Activated naive CD8-positive, alpha-beta T cell treated with anti-CD3 and anti-CD28 coated beads, Interleukin-2, amount 10 ng/mL, durations not matched to agents 7 days and 5 days (primary cell): ENCODE results near the gene GK2. TPM values are rescaled to one million over a fixed set of nuclear protein-coding genes. Genes with fewer than 3 reads are reported as not detected.

Experiments
- ATAC-seq: fragments of 150-1000 bp; cut with Tn5 transposase; one replicate; pipeline ENCODE4 v1.10.0; 2021; ENCODE audit warnings: low read depth, moderate library complexity
- POLR2A ChIA-PET: fragments of 350-600 bp; sonication (Branson Sonifier 250); formaldehyde crosslinking; loops from one replicate; lab custom pipeline; 2021; ENCODE audit warnings: antibody characterized with exemption; lab: Charles Lee
- DNase-seq: peaks from one replicate; pipeline ENCODE4 v3.0.0; 2021
- H3K27ac Mint-ChIP-seq: one replicate; pipeline ENCODE4 v1.8.0; 2022; ENCODE audit warnings: mild to moderate bottlenecking, mixed read lengths
- H3K27me3 Mint-ChIP-seq: one replicate; pipeline ENCODE4 v1.8.0; 2022; ENCODE audit warnings: mild to moderate bottlenecking, moderate library complexity, mixed read lengths
- H3K36me3 Mint-ChIP-seq: one replicate; pipeline ENCODE4 v1.8.0; 2021; ENCODE audit warnings: mild to moderate bottlenecking, mixed read lengths
- H3K4me1 Mint-ChIP-seq: one replicate; pipeline ENCODE4 v1.8.0; 2021; ENCODE audit warnings: mixed read lengths
- H3K4me3 Mint-ChIP-seq: one replicate; pipeline ENCODE4 v1.8.0; 2022; ENCODE audit warnings: mild to moderate bottlenecking, moderate library complexity, mixed read lengths
- H3K9me3 Mint-ChIP-seq: one replicate; pipeline ENCODE4 v1.8.0; 2021; ENCODE audit warnings: mixed read lengths
- total RNA-seq, 2 experiments: library from RNA; stranded (reverse); gene quantifications; one replicate each; pipeline ENCODE4 v1.2.3, GENCODE V29; 2021

The GK2 gene
- total RNA-seq, 2 experiments from 2014 or later: not detected

GRCh38 chr4:79364061-79364460 is 44.0 kb downstream of the GK2 start:
- POLR2A ChIA-PET: no interaction called here
- Mint-ChIP-seq H3K4me1 (no peaks in the 10 kb centered on the region), H3K4me3 (no peak overlapping the region), H3K27ac (no peak overlapping the region), H3K36me3 (no peaks in the 10 kb centered on the region), H3K27me3 (no peaks in the 10 kb centered on the region), H3K9me3 (no peaks in the 10 kb centered on the region)
- DNase-seq: no peak
- ATAC-seq: no peak

- Mint-ChIP-seq H3K27ac (no peak overlapping the region), H3K27me3 (no peaks in the 10 kb centered on the region), H3K4me1 (no peaks in the 10 kb centered on the region), H3K9me3 (no peaks in the 10 kb centered on the region), H3K36me3 (no peaks in the 10 kb centered on the region), H3K4me3 (no peak overlapping the region)
- POLR2A ChIA-PET: no interaction called here
- ATAC-seq (no peak), DNase-seq (no peak)
These were observed 45.4 kb downstream of the GK2 start for GRCh38 chr4:79362626-79363025.

GRCh38 chr4:79360006-79360405 is 48.0 kb downstream of the GK2 start:
- no peak overlapping the region for H3K4me3 Mint-ChIP-seq
- H3K4me1 Mint-ChIP-seq: no peaks in the 10 kb centered on the region
- no peak overlapping the region for H3K27ac Mint-ChIP-seq
- POLR2A ChIA-PET: no interaction called here
- no peaks in the 10 kb centered on the region for H3K27me3 Mint-ChIP-seq
- no peaks in the 10 kb centered on the region for H3K36me3 Mint-ChIP-seq
- ATAC-seq (no peak), DNase-seq (no peak)
- no peaks in the 10 kb centered on the region for H3K9me3 Mint-ChIP-seq

- no peak for DNase-seq
- no peak overlapping the region for H3K27ac Mint-ChIP-seq
- ATAC-seq: no peak
- H3K27me3 Mint-ChIP-seq: no peaks in the 10 kb centered on the region
- no peaks in the 10 kb centered on the region for H3K9me3 Mint-ChIP-seq
- POLR2A ChIA-PET: no interaction called here
- H3K4me1 Mint-ChIP-seq: no peaks in the 10 kb centered on the region
- H3K36me3 Mint-ChIP-seq: no peaks in the 10 kb centered on the region
- H3K4me3 Mint-ChIP-seq: no peak overlapping the region
These were observed 49.6 kb downstream of the GK2 start for GRCh38 chr4:79358438-79358837.

GRCh38 chr4:79357365-79357764 is 50.7 kb downstream of the GK2 start:
- Mint-ChIP-seq H3K36me3 (no peaks in the 10 kb centered on the region), H3K4me1 (no peaks in the 10 kb centered on the region), H3K4me3 (no peak overlapping the region), H3K27me3 (no peaks in the 10 kb centered on the region), H3K27ac (no peak overlapping the region), H3K9me3 (no peaks in the 10 kb centered on the region)
- no peak for ATAC-seq
- POLR2A ChIA-PET: no interaction called here
- DNase-seq: no peak

Other genes starting within 250 kb of the GK2 start
- gene NAA11, start 82.2 kb downstream of the GK2 start, total RNA-seq: not detected